Gastrocnemius medialis (tissue), 4 donors: ENCODE measurements around the gene TXNL4A. TPM values are rescaled to one million over a fixed set of nuclear protein-coding genes. Genes with fewer than 3 reads are reported as not detected.

Source experiments
- ATAC-seq, 2 donors: fragments of 150-250 bp; one replicate each; pipeline ENCODE4 v1.9.1; 2016
- DNase-seq, 2 donors: peaks; one replicate each; pipeline ENCODE4 v3.0.0-alpha.2; 2019
- H3K27ac ChIP-seq, 4 donors: fragments of 200-600 bp; sonication (generic); 1 replicate in 1 of 4; 2 replicates in 3 of 4; pipeline ENCODE4 v1.5.1; 2016 to 2018; ENCODE audit warnings: mild to moderate bottlenecking in 2 of 4, moderate library complexity in 1 of 4
- H3K27me3 ChIP-seq, 3 donors: fragments of 200-600 bp; sonication (generic) in 2 of 3; 1 replicate in 1 of 3; 2 replicates in 2 of 3; pipeline versions ENCODE4 v1.5.1 to v1.6.0; 2016 to 2019; ENCODE audit warnings: mild to moderate bottlenecking in 1 of 3, moderate library complexity in 1 of 3
- H3K36me3 ChIP-seq, 2 donors: fragments of 200-600 bp; sonication (generic) in 1 of 2; one replicate each; pipeline ENCODE4 v1.5.1; 2017 to 2018
- H3K4me1 ChIP-seq, 2 donors: fragments of 200-600 bp; sonication (generic) in 1 of 2; one replicate each; pipeline ENCODE4 v1.5.1; 2016 to 2017; ENCODE audit warnings: mild to moderate bottlenecking in 2 of 2
- H3K4me3 ChIP-seq, 4 donors: fragments of 200-600 bp; sonication (generic) in 3 of 4; 1 replicate in 1 of 4; 2 replicates in 3 of 4; pipeline ENCODE4 v1.5.1; 2016 to 2019; ENCODE audit warnings: mild to moderate bottlenecking in 2 of 4
- H3K9me3 ChIP-seq, 3 donors: fragments of 200-600 bp; sonication (generic) in 2 of 3; 1 replicate in 1 of 3; 2 replicates in 2 of 3; pipeline ENCODE4 v1.5.1; 2016 to 2019
- POLR2A ChIP-seq, 2 donors: fragments of 450-650 bp; IDR thresholded peaks; one replicate each; pipeline ENCODE4 v1.6.1; 2017; ENCODE audit warnings: antibody characterized with exemption in 2 of 2, mild to moderate bottlenecking in 2 of 2, moderate library complexity in 2 of 2
- in situ Hi-C, 4 donors: fragments of 200-750 bp; cut with MboI; loops; one replicate each; pipeline versions ENCODE4 v1.15.0 to v1.8.0; 2017; ENCODE audit warnings: low sequenced_read_pairs in 4 of 4
- intact Hi-C: fragments of 100-400 bp; cut with DNase I; formaldehyde crosslinking; loops from one replicate; pipeline ENCODE4 v1.15.1; 2023; ENCODE audit warnings: low total_unique reads
- total RNA-seq, 4 donors: library from RNA; depleted of rRNA; stranded (reverse); fragments of >200 nt; gene quantifications; one replicate each; pipeline versions ENCODE4 v1.1.0 to v1.2.3, GENCODE V29; 2016
- TF ChIP-seq, protein P1 (sequence below), 5 experiments: fragments of 450-650 bp in 3 of 5; fragments of 200-600 bp in 2 of 5; sonication (generic) in 2 of 5; IDR thresholded peaks in 4 of 5; conservative IDR thresholded peaks in 1 of 5; 1 replicate in 4 of 5; 2 replicates in 1 of 5; pipeline ENCODE4 v1.5.1; 2016 to 2019; ENCODE audit warnings: antibody characterized with exemption in 5 of 5, mild to moderate bottlenecking in 3 of 5, moderate library complexity in 3 of 5

Gene TXNL4A
- total RNA-seq, 4 donors from 2014 or later, result 39.9 to 105 (median 66.4) TPM

DNA sequence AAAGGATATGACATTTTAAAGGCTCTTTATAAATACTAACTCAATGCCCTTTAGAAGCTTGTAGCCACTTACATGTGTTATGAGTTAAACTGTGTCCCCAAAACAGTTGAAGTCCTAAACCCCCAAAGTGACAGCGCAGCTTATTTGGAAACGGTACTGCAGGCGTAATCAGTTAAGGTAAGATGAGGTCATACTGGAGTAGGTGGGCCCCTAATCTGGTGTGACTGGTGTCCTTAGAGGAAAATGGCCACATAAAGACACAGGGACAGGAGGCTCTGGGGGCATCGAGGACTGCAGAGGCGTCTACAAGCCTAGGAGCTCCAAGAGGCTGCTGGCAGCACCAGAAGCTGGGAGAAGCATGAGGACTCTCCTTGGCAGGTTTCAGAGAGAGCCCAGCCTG, 8.5 kb downstream of the TXNL4A start:
- no peak for ATAC-seq
- DNase-seq, result no peak
- Histone ChIP-seq H3K27ac (no peak overlapping the region), H3K27me3 (no peaks in the 10 kb centered on the region), H3K9me3 (no peaks in the 10 kb centered on the region), H3K4me3 (no peak overlapping the region), H3K4me1 (peaks cover 10 to 17% of the 10 kb centered on the region in 2 donors), H3K36me3 (peaks cover 0 to 7% of the 10 kb centered on the region in 2 donors)
- TF ChIP-seq POLR2A (IDR thresholded peaks at IDR 0.05), result no peak
- TF ChIP-seq, protein P1, sequence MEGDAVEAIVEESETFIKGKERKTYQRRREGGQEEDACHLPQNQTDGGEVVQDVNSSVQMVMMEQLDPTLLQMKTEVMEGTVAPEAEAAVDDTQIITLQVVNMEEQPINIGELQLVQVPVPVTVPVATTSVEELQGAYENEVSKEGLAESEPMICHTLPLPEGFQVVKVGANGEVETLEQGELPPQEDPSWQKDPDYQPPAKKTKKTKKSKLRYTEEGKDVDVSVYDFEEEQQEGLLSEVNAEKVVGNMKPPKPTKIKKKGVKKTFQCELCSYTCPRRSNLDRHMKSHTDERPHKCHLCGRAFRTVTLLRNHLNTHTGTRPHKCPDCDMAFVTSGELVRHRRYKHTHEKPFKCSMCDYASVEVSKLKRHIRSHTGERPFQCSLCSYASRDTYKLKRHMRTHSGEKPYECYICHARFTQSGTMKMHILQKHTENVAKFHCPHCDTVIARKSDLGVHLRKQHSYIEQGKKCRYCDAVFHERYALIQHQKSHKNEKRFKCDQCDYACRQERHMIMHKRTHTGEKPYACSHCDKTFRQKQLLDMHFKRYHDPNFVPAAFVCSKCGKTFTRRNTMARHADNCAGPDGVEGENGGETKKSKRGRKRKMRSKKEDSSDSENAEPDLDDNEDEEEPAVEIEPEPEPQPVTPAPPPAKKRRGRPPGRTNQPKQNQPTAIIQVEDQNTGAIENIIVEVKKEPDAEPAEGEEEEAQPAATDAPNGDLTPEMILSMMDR (IDR thresholded peaks at IDR 0.05 in 4 of 5, conservative IDR thresholded peaks at IDR 0.05 in 1 of 5), result no peak
- intact Hi-C loops, result no loop called here
- in situ Hi-C loops, result loop anchor here in 1 of 4 donors (10.0 kb wide), 1 partner anchor 55 kb away; the partner anchor contains the start of gene RBFA

DNA sequence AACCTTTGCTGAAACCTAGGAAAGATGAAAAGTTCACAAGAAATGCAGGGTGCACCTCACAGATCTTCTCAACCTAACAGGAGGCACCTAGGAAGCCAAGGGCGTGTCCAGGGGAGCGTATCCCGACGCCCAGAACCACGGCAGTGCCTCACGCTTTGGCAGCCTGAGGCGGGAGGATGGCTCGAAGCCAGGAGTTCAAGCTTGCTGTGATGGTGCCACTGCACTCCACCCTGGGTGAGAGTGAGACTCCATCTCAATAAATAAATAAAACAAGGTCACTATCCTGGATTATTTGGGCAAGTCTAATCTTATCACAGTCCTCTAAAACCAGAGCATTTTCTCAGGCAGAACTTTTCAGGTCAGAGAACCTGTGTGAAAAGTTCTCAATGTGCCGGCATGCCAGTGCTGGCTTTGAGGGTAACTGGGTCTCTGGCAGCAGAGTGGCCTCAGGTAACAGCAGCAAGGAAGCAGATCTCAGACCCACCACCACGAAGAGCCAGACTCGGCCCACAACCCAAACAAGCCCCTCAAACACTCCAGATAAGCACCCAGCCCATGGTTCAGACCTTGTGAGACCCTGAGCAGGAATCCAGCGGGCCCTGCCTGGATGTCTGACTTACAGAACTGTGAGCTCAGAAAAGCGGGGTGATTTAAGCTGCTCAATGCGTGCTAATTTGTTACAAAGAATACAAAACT, 12.2 kb downstream of the TXNL4A start:
- no peak overlapping the region for H3K4me3 ChIP-seq
- H3K9me3 ChIP-seq, result no peaks in the 10 kb centered on the region
- TF ChIP-seq POLR2A (IDR thresholded peaks at IDR 0.05), result no peak
- TF ChIP-seq, protein P1 (IDR thresholded peaks at IDR 0.05 in 4 of 5, conservative IDR thresholded peaks at IDR 0.05 in 1 of 5), result no peak
- no peak overlapping the region for H3K27ac ChIP-seq
- in situ Hi-C loops (no loop called here), intact Hi-C loops (no loop called here)
- DNase-seq, result no peak
- H3K36me3 ChIP-seq, result peaks cover 0 to 29% of the 10 kb centered on the region in 2 donors
- no peaks in the 10 kb centered on the region for H3K27me3 ChIP-seq
- no peak for ATAC-seq
- peaks cover 5 to 10% of the 10 kb centered on the region in 2 donors for H3K4me1 ChIP-seq

DNA sequence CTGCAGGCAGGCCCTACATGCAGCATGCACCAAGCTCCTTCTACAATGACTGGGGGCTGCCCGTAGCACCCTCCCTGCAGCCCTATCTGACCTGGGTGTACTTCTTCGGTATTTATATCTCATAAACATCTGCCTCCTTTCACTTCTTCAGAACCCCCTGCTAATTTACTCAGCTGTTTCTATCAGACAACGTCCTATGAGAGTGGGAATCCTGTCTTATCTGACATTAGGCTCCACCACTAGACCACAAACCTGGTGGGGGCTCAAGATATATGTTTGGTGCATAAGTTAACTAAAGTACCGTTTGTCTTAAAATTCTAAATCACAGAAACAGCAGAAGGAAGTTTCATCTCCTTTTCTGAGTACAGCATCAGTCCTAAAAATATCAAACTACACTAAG, 13.3 kb downstream of the TXNL4A start:
- TF ChIP-seq, protein P1 (IDR thresholded peaks at IDR 0.05 in 4 of 5, conservative IDR thresholded peaks at IDR 0.05 in 1 of 5), result no peak
- no peak for TF ChIP-seq POLR2A (IDR thresholded peaks at IDR 0.05)
- H3K4me1 ChIP-seq, result peaks cover 5 to 10% of the 10 kb centered on the region in 2 donors
- in situ Hi-C loops (no loop called here), intact Hi-C loops (no loop called here)
- H3K9me3 ChIP-seq, result no peaks in the 10 kb centered on the region
- ATAC-seq, result no peak
- no peak overlapping the region for H3K4me3 ChIP-seq
- no peak for DNase-seq
- no peaks in the 10 kb centered on the region for H3K27me3 ChIP-seq
- peaks cover 0 to 40% of the 10 kb centered on the region in 2 donors for H3K36me3 ChIP-seq
- H3K27ac ChIP-seq, result no peak overlapping the region

DNA sequence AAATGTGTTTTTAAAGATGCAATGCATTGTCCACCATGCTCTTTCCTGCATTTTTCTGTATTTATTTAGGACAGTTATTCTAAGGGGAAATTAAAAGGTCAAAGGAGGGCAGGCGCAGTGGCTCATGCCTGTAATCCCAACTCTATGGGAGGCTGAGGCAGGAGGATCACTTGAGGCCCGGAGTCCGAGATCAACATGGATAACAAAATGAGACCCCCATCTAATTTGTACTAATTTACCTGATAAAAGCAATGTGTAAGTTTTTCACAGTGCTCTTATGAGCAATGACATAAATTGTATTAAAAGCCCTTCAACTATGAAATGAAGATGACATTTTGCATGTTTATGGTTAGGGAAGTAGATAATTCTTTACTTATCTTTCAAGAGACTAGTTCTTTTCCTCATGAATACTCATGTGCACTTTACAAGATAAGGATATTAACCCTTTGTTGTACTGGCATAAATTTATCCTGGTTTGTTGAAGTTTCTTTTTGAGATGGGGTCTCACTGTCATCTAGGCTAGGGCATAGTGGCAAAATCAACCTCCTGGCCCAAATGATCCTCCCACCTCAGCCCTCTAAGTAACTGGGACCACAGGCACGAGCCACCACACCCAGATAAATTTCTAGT, 14.2 kb downstream of the TXNL4A start:
- H3K27ac ChIP-seq, result no peak overlapping the region
- no peaks in the 10 kb centered on the region for H3K9me3 ChIP-seq
- H3K27me3 ChIP-seq, result no peaks in the 10 kb centered on the region
- intact Hi-C loops (no loop called here), in situ Hi-C loops (no loop called here)
- TF ChIP-seq, protein P1 (IDR thresholded peaks at IDR 0.05 in 4 of 5, conservative IDR thresholded peaks at IDR 0.05 in 1 of 5), result no peak
- TF ChIP-seq POLR2A (IDR thresholded peaks at IDR 0.05), result no peak
- peaks cover 5 to 10% of the 10 kb centered on the region in 2 donors for H3K4me1 ChIP-seq
- H3K4me3 ChIP-seq, result no peak overlapping the region
- DNase-seq (no peak), ATAC-seq (no peak)
- peaks cover 0 to 41% of the 10 kb centered on the region in 2 donors for H3K36me3 ChIP-seq
